HCT116 (cell line): ENCODE measurements around the gene NBAS.

Experiments
- EGR1 ChIP-seq: IDR thresholded peaks from 2 replicates; pipeline ENCODE4 v1.6.1; 2012; ENCODE audit warnings: low read depth
- EZH2 ChIP-seq: fragments of 200-600 bp; sonication (generic); IDR thresholded peaks from 2 replicates; pipeline ENCODE4 v1.6.1; 2017; ENCODE audit warnings: antibody characterized with exemption, mixed run types
- POLR2AphosphoS5 ChIP-seq: IDR thresholded peaks from 2 replicates; pipeline ENCODE4 v1.6.1; 2011; ENCODE audit warnings: mild to moderate bottlenecking, low read depth, low read length, moderate library complexity
- RAD21 ChIP-seq: IDR thresholded peaks from 2 replicates; pipeline ENCODE4 v1.6.1; 2012; ENCODE audit warnings: low read depth, mild to moderate bottlenecking
- ZFX ChIP-seq: fragments of 450-650 bp; IDR thresholded peaks from 2 replicates; pipeline ENCODE4 v1.6.1; 2017
- TF ChIP-seq, protein P1 (sequence below): IDR thresholded peaks from 2 replicates; pipeline ENCODE4 v1.6.1; 2012
- TF ChIP-seq, protein P2 (sequence below), 3 experiments: fragments of 200-600 bp in 1 of 3; sonication (generic) in 1 of 3; IDR thresholded peaks in 2 of 3; conservative IDR thresholded peaks in 1 of 3; 2 replicates each; pipeline ENCODE4 v1.5.1; 2012 to 2017; ENCODE audit warnings: low read depth in 2 of 3, low read length in 2 of 3, antibody characterized with exemption in 1 of 3, borderline replicate concordance in 1 of 3, control low read depth in 1 of 3, mild to moderate bottlenecking in 1 of 3, mixed read lengths in 1 of 3, mixed run types in 1 of 3, moderate library complexity in 1 of 3; ENCODE audit not compliant: insufficient read depth in 1 of 3

DNA sequence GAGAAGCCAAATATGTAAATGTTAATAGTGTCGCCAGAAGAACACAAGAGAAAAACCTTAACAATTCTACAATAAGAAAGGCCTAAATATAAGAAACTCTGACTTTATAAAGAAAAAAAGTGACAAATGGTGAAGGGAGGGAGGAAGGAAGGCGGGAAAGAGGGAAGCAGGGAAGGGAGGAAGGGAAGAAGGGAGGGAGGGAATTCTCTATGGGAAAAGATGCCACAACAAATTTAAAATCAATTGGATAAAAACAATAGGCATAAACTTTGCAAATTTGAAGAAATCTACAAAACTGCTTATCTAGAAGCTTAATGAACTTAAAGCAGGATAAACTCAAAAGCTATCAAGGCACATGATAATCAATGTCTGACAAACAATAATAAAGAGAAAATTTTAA, 16.9 kb downstream of the NBAS start:
- TF ChIP-seq POLR2AphosphoS5, result no peak
- TF ChIP-seq EGR1, result no peak
- TF ChIP-seq, protein P1, sequence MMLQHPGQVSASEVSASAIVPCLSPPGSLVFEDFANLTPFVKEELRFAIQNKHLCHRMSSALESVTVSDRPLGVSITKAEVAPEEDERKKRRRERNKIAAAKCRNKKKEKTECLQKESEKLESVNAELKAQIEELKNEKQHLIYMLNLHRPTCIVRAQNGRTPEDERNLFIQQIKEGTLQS, result no peak
- TF ChIP-seq, protein P2, sequence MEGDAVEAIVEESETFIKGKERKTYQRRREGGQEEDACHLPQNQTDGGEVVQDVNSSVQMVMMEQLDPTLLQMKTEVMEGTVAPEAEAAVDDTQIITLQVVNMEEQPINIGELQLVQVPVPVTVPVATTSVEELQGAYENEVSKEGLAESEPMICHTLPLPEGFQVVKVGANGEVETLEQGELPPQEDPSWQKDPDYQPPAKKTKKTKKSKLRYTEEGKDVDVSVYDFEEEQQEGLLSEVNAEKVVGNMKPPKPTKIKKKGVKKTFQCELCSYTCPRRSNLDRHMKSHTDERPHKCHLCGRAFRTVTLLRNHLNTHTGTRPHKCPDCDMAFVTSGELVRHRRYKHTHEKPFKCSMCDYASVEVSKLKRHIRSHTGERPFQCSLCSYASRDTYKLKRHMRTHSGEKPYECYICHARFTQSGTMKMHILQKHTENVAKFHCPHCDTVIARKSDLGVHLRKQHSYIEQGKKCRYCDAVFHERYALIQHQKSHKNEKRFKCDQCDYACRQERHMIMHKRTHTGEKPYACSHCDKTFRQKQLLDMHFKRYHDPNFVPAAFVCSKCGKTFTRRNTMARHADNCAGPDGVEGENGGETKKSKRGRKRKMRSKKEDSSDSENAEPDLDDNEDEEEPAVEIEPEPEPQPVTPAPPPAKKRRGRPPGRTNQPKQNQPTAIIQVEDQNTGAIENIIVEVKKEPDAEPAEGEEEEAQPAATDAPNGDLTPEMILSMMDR (IDR thresholded peaks at IDR 0.05 in 2 of 3, conservative IDR thresholded peaks at IDR 0.05 in 1 of 3; ENCODE audit: borderline replicate concordance in 1 of 3, insufficient read depth in 1 of 3, low read depth in 2 of 3, low read length in 2 of 3), result no peak
- TF ChIP-seq ZFX, result no peak
- no peak for TF ChIP-seq EZH2
- TF ChIP-seq RAD21, result no peak
